Measurements from ENCODE around the gene OLFML2A.

OLFML2A gene

GRCh38 chr9:124780060-124780756, 3.3 kb downstream of the OLFML2A start:
- Histone ChIP-seq H3K9me3 (ENCODE audit: control insufficient read depth, insufficient read depth, low read depth, low read length) (no peaks in the 10 kb centered on the region), H3K4me1 (ENCODE audit: control insufficient read depth, insufficient read depth, low read length) (peaks cover 2% of the 10 kb centered on the region; the same call in 1 of the 2 replicates), H3K36me3 (ENCODE audit: control insufficient read depth in 2 of 2, insufficient read depth in 1 of 2, low read length in 2 of 2) (no peaks in the 10 kb centered on the region), H3K27ac (ENCODE audit: extremely low read depth, low read depth, low read length) (no peak overlapping the region), H3K4me3 (ENCODE audit: low read depth, low read length) (no peak overlapping the region)
- ChIA-PET POLR2A (interaction anchor here (0.5 to 11.9 kb wide), 8 partner anchors 9 to 461 kb away, joined by 3 to 201 read pairs (median 4); partner anchors contain the start of genes ARPC5L, HSPA5, NR6A1 and RPL35), CTCF (interaction anchor here (0.6 to 16.2 kb wide), 8 partner anchors 9 to 424 kb away, joined by 3 to 1257 read pairs (median 4); partner anchors contain the start of genes NR6A1 and WDR38)
- TF ChIP-seq, protein P1, sequence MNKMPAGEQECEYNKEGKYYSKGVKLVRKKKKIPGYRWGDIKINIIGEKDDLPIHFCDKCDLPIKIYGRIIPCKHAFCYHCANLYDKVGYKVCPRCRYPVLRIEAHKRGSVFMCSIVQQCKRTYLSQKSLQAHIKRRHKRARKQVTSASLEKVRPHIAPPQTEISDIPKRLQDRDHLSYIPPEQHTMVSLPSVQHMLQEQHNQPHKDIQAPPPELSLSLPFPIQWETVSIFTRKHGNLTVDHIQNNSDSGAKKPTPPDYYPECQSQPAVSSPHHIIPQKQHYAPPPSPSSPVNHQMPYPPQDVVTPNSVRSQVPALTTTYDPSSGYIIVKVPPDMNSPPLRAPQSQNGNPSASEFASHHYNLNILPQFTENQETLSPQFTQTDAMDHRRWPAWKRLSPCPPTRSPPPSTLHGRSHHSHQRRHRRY (tag by site-specific recombination; IDR thresholded peaks at IDR 0.05) = no peak
- TF ChIP-seq ZSCAN4 (tag by site-specific recombination; IDR thresholded peaks at IDR 0.05) (no peak), ZNF292 (tag by site-specific recombination; IDR thresholded peaks at IDR 0.05; ENCODE audit: borderline replicate concordance, low read depth) (no peak), ZNF830 (tag by site-specific recombination; IDR thresholded peaks at IDR 0.05; ENCODE audit: low read depth) (no peak), OVOL3 (tag by site-specific recombination; IDR thresholded peaks at IDR 0.05) (no peak), ZNF157 (tag by site-specific recombination; IDR thresholded peaks at IDR 0.05) (no peak), ZNF549 (tag by site-specific recombination; IDR thresholded peaks at IDR 0.05) (no peak), ZNF677 (tag by site-specific recombination; IDR thresholded peaks at IDR 0.05) (no peak), WT1 (tag by site-specific recombination; IDR thresholded peaks at IDR 0.05) (no peak)
- TF ChIP-seq, protein P2, sequence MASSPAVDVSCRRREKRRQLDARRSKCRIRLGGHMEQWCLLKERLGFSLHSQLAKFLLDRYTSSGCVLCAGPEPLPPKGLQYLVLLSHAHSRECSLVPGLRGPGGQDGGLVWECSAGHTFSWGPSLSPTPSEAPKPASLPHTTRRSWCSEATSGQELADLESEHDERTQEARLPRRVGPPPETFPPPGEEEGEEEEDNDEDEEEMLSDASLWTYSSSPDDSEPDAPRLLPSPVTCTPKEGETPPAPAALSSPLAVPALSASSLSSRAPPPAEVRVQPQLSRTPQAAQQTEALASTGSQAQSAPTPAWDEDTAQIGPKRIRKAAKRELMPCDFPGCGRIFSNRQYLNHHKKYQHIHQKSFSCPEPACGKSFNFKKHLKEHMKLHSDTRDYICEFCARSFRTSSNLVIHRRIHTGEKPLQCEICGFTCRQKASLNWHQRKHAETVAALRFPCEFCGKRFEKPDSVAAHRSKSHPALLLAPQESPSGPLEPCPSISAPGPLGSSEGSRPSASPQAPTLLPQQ (tag by site-specific recombination; IDR thresholded peaks at IDR 0.05) = no peak
- TF ChIP-seq, protein P3, sequence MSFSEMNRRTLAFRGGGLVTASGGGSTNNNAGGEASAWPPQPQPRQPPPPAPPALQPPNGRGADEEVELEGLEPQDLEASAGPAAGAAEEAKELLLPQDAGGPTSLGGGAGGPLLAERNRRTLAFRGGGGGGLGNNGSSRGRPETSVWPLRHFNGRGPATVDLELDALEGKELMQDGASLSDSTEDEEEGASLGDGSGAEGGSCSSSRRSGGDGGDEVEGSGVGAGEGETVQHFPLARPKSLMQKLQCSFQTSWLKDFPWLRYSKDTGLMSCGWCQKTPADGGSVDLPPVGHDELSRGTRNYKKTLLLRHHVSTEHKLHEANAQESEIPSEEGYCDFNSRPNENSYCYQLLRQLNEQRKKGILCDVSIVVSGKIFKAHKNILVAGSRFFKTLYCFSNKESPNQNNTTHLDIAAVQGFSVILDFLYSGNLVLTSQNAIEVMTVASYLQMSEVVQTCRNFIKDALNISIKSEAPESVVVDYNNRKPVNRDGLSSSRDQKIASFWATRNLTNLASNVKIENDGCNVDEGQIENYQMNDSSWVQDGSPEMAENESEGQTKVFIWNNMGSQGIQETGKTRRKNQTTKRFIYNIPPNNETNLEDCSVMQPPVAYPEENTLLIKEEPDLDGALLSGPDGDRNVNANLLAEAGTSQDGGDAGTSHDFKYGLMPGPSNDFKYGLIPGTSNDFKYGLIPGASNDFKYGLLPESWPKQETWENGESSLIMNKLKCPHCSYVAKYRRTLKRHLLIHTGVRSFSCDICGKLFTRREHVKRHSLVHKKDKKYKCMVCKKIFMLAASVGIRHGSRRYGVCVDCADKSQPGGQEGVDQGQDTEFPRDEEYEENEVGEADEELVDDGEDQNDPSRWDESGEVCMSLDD (tag by site-specific recombination; IDR thresholded peaks at IDR 0.05) = no peak

GRCh38 chr9:124780757-124781151, 3.8 kb downstream of the OLFML2A start:
- peaks cover 2% of the 10 kb centered on the region; the same call in 1 of the 2 replicates for H3K4me1 ChIP-seq (ENCODE audit: control insufficient read depth, insufficient read depth, low read length)
- TF ChIP-seq GFI1B (tag by site-specific recombination; IDR thresholded peaks at IDR 0.05) (no peak), ZNF76 (tag by site-specific recombination; IDR thresholded peaks at IDR 0.05; ENCODE audit: borderline replicate concordance, low read depth) (no peak), ZNF16 (tag by site-specific recombination; IDR thresholded peaks at IDR 0.05; ENCODE audit: low read depth) (0 out of 2 replicates have a peak, but pooled peaks have one; percentile 14)
- H3K4me3 ChIP-seq (ENCODE audit: low read depth, low read length) = no peak overlapping the region
- no peak overlapping the region for H3K27ac ChIP-seq (ENCODE audit: extremely low read depth, low read depth, low read length)
- ChIA-PET POLR2A (no interaction called here), CTCF (interaction anchor here (1.4 to 16.2 kb wide), 2 partner anchors 9 to 64 kb away, joined by 5 to 1257 read pairs; partner anchors contain the start of genes NR6A1 and WDR38)
- no peaks in the 10 kb centered on the region for H3K9me3 ChIP-seq (ENCODE audit: control insufficient read depth, insufficient read depth, low read depth, low read length)
- H3K36me3 ChIP-seq (ENCODE audit: control insufficient read depth in 2 of 2, insufficient read depth in 1 of 2, low read length in 2 of 2) = no peaks in the 10 kb centered on the region

Data from HEK293 (cell line).